K562 (cell line): ENCODE results near the gene CARS2.

Experiments used
- CTCF ChIP-seq, 3 experiments: IDR thresholded peaks in 2 of 3; conservative IDR thresholded peaks in 1 of 3; 2 replicates each; pipeline ENCODE4 v1.5.1; 2011 to 2012; ENCODE audit warnings: low read length in 3 of 3, mild to moderate bottlenecking in 3 of 3, control low read depth in 2 of 3, improper control_type of control experiment in 1 of 3, inconsistent platforms in 1 of 3, low read depth in 1 of 3, mixed read lengths in 1 of 3, moderate library complexity in 1 of 3; ENCODE audit not compliant: insufficient read depth in 2 of 3
- NEUROD1 ChIP-seq: fragments of 150-350 bp; IDR thresholded peaks from 2 replicates; pipeline ENCODE4 v1.6.1; 2014; ENCODE audit warnings: borderline replicate concordance, low read length, low read depth; ENCODE audit not compliant: partially characterized antibody
- RAD51 ChIP-seq: fragments of 450-650 bp; IDR thresholded peaks from 2 replicates; pipeline ENCODE4 v1.7.1; 2016; ENCODE audit warnings: low read depth, mild to moderate bottlenecking, borderline replicate concordance
- REST ChIP-seq, 2 experiments: fragments of 450-650 bp; formaldehyde crosslinking in 1 of 2; IDR thresholded peaks; 2 replicates each; pipeline versions ENCODE4 v1.4.0 to v1.6.1; 2014 to 2020; ENCODE audit warnings: mild to moderate bottlenecking in 2 of 2, borderline replicate concordance in 1 of 2, low read depth in 1 of 2
- SMARCC2 ChIP-seq: fragments of 450-650 bp; IDR thresholded peaks from 2 replicates; pipeline ENCODE4 v1.6.1; 2017; ENCODE audit warnings: antibody characterized with exemption, moderate library complexity, mild to moderate bottlenecking, low read depth
- TCF3 ChIP-seq: sonication (generic); formaldehyde crosslinking; IDR thresholded peaks from 2 replicates; pipeline ENCODE4 v1.4.0; 2020; ENCODE audit warnings: mild to moderate bottlenecking, missing genetic modification reagents
- ZSCAN29 ChIP-seq: fragments of 450-650 bp; IDR thresholded peaks from 2 replicates; pipeline ENCODE4 v1.6.1; 2017
- TF ChIP-seq, protein P1 (sequence below): IDR thresholded peaks from 3 replicates; pipeline ENCODE4 v1.6.1; 2011; ENCODE audit warnings: borderline replicate concordance, mild to moderate bottlenecking, moderate library complexity; ENCODE audit not compliant: insufficient read length; ENCODE audit errors: extremely low read depth

- TF ChIP-seq CTCF (IDR thresholded peaks at IDR 0.05 in 2 of 3, conservative IDR thresholded peaks at IDR 0.05 in 1 of 3; ENCODE audit: insufficient read depth in 2 of 3, low read depth in 1 of 3, low read length in 3 of 3) (no peak), RAD51 (no peak), TCF3 (CRISPR knock-in tag) (peak; percentile 45), ZSCAN29 (no peak), REST (IDR thresholded peaks at IDR 0.05; ENCODE audit: borderline replicate concordance) (peak; percentile 10; the same call in 1 of the 2 replicates), REST (CRISPR knock-in tag; IDR thresholded peaks at IDR 0.05; ENCODE audit: low read depth) (no peak), NEUROD1 (no peak), SMARCC2 (no peak)
- TF ChIP-seq, protein P1, sequence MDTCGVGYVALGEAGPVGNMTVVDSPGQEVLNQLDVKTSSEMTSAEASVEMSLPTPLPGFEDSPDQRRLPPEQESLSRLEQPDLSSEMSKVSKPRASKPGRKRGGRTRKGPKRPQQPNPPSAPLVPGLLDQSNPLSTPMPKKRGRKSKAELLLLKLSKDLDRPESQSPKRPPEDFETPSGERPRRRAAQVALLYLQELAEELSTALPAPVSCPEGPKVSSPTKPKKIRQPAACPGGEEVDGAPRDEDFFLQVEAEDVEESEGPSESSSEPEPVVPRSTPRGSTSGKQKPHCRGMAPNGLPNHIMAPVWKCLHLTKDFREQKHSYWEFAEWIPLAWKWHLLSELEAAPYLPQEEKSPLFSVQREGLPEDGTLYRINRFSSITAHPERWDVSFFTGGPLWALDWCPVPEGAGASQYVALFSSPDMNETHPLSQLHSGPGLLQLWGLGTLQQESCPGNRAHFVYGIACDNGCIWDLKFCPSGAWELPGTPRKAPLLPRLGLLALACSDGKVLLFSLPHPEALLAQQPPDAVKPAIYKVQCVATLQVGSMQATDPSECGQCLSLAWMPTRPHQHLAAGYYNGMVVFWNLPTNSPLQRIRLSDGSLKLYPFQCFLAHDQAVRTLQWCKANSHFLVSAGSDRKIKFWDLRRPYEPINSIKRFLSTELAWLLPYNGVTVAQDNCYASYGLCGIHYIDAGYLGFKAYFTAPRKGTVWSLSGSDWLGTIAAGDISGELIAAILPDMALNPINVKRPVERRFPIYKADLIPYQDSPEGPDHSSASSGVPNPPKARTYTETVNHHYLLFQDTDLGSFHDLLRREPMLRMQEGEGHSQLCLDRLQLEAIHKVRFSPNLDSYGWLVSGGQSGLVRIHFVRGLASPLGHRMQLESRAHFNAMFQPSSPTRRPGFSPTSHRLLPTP: no peak
These were observed 88.4 kb downstream of the CARS2 start for GRCh38 chr13:110617321-110618072.
